HepG2 (cell line): ENCODE data around the gene TBC1D5. TPM values are rescaled to one million over a fixed set of nuclear protein-coding genes. Genes with fewer than 3 reads are reported as not detected.

Source experiments
- ATAC-seq: fragments of 200-7000 bp; cut with Tn5 transposase; 3 replicates; pipeline ENCODE4 v1.9.1; 2020; ENCODE audit warnings: mild to moderate bottlenecking, moderate library complexity
- BruUV-seq: library from RNA; stranded (reverse); fragments of 400-500 nt; replicated peaks from 2 replicates; lab custom pipeline; 2021; lab: Mats Ljungman, UMichigan
- CTCF ChIA-PET: fragments of 300-600 bp; formaldehyde crosslinking; extraction: SDS; loops from one replicate; lab custom pipeline; 2021; ENCODE audit warnings: low total read pairs, inconsistent platforms, low intra/inter-chr PET ratio; lab: Yijun Ruan, JAX
- POLR2A ChIA-PET: fragments of 350-600 bp; sonication (Branson Sonifier 250); formaldehyde crosslinking; loops from one replicate; lab custom pipeline; 2020; ENCODE audit warnings: antibody characterized with exemption, inconsistent platforms; lab: Yijun Ruan, JAX
- DNase-seq: peaks from one replicate; pipeline ENCODE4 v3.0.0-alpha.2; 2015; ENCODE audit warnings: low spot score
- FAIRE-seq: peaks from 3 replicates; lab custom pipeline; 2011; peaks lifted over from hg19 to GRCh38; lab: Jason Lieb, UNC
- H2AFZ ChIP-seq: one replicate; pipeline ENCODE4 v1.6.1; 2011; ENCODE audit warnings: low read length, inconsistent platforms
- H3K27ac ChIP-seq: fragments of 300-600 bp; 3 replicates; pipeline ENCODE4 v1.8.0; 2011; ENCODE audit warnings: mixed run types, mild to moderate bottlenecking, mixed read lengths, low read length, inconsistent platforms; ENCODE audit not compliant: insufficient read depth; ENCODE audit errors: extremely low read length
- H3K27me3 ChIP-seq, 2 experiments: fragments of 200-600 bp in 1 of 2; 2 replicates in 1 of 2; 3 replicates in 1 of 2; pipeline versions ENCODE4 v1.6.0 to v1.8.0; 2011; ENCODE audit warnings: low read length in 2 of 2, mild to moderate bottlenecking in 2 of 2, moderate library complexity in 2 of 2, inconsistent platforms in 1 of 2; ENCODE audit not compliant: insufficient read depth in 2 of 2, control insufficient read depth in 1 of 2
- H3K36me3 ChIP-seq, 2 experiments: fragments of 200-600 bp in 1 of 2; replicated peaks in 1 of 2; 2 replicates in 1 of 2; 3 replicates in 1 of 2; pipeline versions ENCODE4 v1.5.1 to v1.8.0; 2011; ENCODE audit warnings: low read length in 2 of 2, inconsistent platforms in 1 of 2; ENCODE audit not compliant: insufficient read depth in 2 of 2, control insufficient read depth in 1 of 2
- H3K4me1 ChIP-seq: 2 replicates; pipeline ENCODE4 v1.5.1; 2012; ENCODE audit warnings: low read length, inconsistent platforms; ENCODE audit not compliant: insufficient read depth
- H3K4me2 ChIP-seq: 2 replicates; pipeline ENCODE4 v1.6.0; 2011; ENCODE audit warnings: low read depth, low read length, inconsistent platforms
- H3K4me3 ChIP-seq, 3 experiments: fragments of 200-600 bp in 1 of 3; sonication (generic), shearing (Covaris generic) in 1 of 3; replicated peaks in 1 of 3; 2 replicates each; pipeline ENCODE4 v1.5.1; 2011 to 2016; ENCODE audit warnings: low read length in 3 of 3, inconsistent platforms in 2 of 3, low read depth in 2 of 3, mild to moderate bottlenecking in 2 of 3, control low read depth in 1 of 3, mixed read lengths in 1 of 3; ENCODE audit not compliant: insufficient read depth in 1 of 3
- H3K79me2 ChIP-seq: one replicate; pipeline ENCODE4 v1.6.1; 2011; ENCODE audit warnings: low read length, inconsistent platforms; ENCODE audit not compliant: insufficient read depth
- H3K9ac ChIP-seq: 2 replicates; pipeline ENCODE4 v1.6.0; 2011; ENCODE audit warnings: mild to moderate bottlenecking, low read depth, low read length, inconsistent platforms; ENCODE audit not compliant: insufficient read depth
- H3K9me3 ChIP-seq: 2 replicates; pipeline ENCODE4 v1.5.1; 2012; ENCODE audit warnings: mild to moderate bottlenecking, low read length
- H4K20me1 ChIP-seq: 2 replicates; pipeline ENCODE4 v1.6.0; 2011; ENCODE audit warnings: inconsistent platforms, mild to moderate bottlenecking, low read length, moderate library complexity; ENCODE audit not compliant: insufficient read depth
- BRD4 ChIP-seq: sonication (generic); formaldehyde crosslinking; IDR thresholded peaks from 2 replicates; pipeline ENCODE4 v1.4.0; 2020; ENCODE audit warnings: missing genetic modification reagents
- CEBPG ChIP-seq: IDR thresholded peaks from 2 replicates; pipeline ENCODE4 v1.6.1; 2016
- ELK4 ChIP-seq: sonication (generic); formaldehyde crosslinking; IDR thresholded peaks from 2 replicates; pipeline ENCODE4 v1.9.0; 2021; ENCODE audit warnings: missing genetic modification reagents, borderline replicate concordance
- KAT8 ChIP-seq: IDR thresholded peaks from 2 replicates; pipeline ENCODE4 v1.6.1; 2016; ENCODE audit warnings: missing genetic modification reagents, missing compliant biosample characterization
- NCOR1 ChIP-seq: fragments of 200-600 bp; sonication (generic); IDR thresholded peaks from 2 replicates; pipeline ENCODE4 v1.7.0; 2017; ENCODE audit warnings: antibody characterized with exemption, low read length, borderline replicate concordance
- PAXIP1 ChIP-seq: sonication (generic); formaldehyde crosslinking; conservative IDR thresholded peaks from 2 replicates; pipeline ENCODE4 v1.4.0; 2020; ENCODE audit warnings: mild to moderate bottlenecking, missing genetic modification reagents, moderate library complexity
- PBX2 ChIP-seq: IDR thresholded peaks from 2 replicates; pipeline ENCODE4 v1.6.1; 2016; ENCODE audit warnings: control low read depth
- POGZ ChIP-seq: sonication (generic); formaldehyde crosslinking; IDR thresholded peaks from 2 replicates; pipeline ENCODE4 v1.4.0; 2020; ENCODE audit warnings: mild to moderate bottlenecking, missing genetic modification reagents
- ZBTB1 ChIP-seq: sonication (generic); formaldehyde crosslinking; IDR thresholded peaks from 2 replicates; pipeline ENCODE4 v1.4.0; 2020; ENCODE audit warnings: missing genetic modification reagents, borderline replicate concordance
- ZBTB7B ChIP-seq: sonication (generic); formaldehyde crosslinking; IDR thresholded peaks from 2 replicates; pipeline ENCODE4 v1.4.0; 2020; ENCODE audit warnings: missing genetic modification reagents
- ZFP36L1 ChIP-seq: sonication (generic); formaldehyde crosslinking; IDR thresholded peaks from 2 replicates; pipeline ENCODE4 v1.8.0; 2022; ENCODE audit warnings: mild to moderate bottlenecking, missing genetic modification reagents, moderate library complexity
- ZNF121 ChIP-seq: sonication (generic); formaldehyde crosslinking; IDR thresholded peaks from 2 replicates; pipeline ENCODE4 v1.5.0; 2020; ENCODE audit warnings: mild to moderate bottlenecking, missing genetic modification reagents
- ZNF431 ChIP-seq: sonication (generic); formaldehyde crosslinking; IDR thresholded peaks from 2 replicates; pipeline ENCODE4 v1.9.0; 2022; ENCODE audit warnings: missing genetic modification reagents, low read depth, mild to moderate bottlenecking, borderline replicate concordance
- ZNF562 ChIP-seq: sonication (generic); formaldehyde crosslinking; IDR thresholded peaks from 2 replicates; pipeline ENCODE4 v1.8.0; 2022; ENCODE audit warnings: missing genetic modification reagents, borderline replicate concordance
- WGBS: methylation state at CpG from one replicate; pipeline ENCODE4 v1.1.6; 2017; ENCODE audit warnings: low lambda C conversion rate; 5-methylcytosine and 5-hydroxymethylcytosine counted together
- in situ Hi-C: cut with HindIII; loops from 2 replicates; pipeline ENCODE4 v1.10.0; 2017; ENCODE audit warnings: low pct_unique_long_range_greater_than_20kb; ENCODE audit not compliant: extremely low pct_ligation_motif_present
- intact Hi-C: fragments of 100-400 bp; cut with micrococcal nuclease; formaldehyde crosslinking; loops from one replicate; pipeline ENCODE4 v1.10.0; 2022; ENCODE audit not compliant: unreplicated experiment
- polyA plus RNA-seq, 8 experiments: library from polyadenylated mRNA; depleted of rRNA in 3 of 8; stranded (reverse) in 7 of 8; unstranded in 1 of 8; fragments of >200 nt; fragmentation: Illumina TruSeq in 4 of 8; extraction: Trizol in 4 of 8; gene quantifications; 2 replicates each; pipeline versions ENCODE4 v1.2.1 to v1.2.3, GENCODE V29; 2011 to 2016; ENCODE audit warnings: low read depth in 4 of 8, missing spikeins in 1 of 8, mixed read lengths in 1 of 8; ENCODE audit not compliant: insufficient read depth in 1 of 8
- total RNA-seq, 5 experiments: library from RNA; depleted of rRNA; stranded (reverse); fragments of >200 nt; fragmentation: Illumina TruSeq; extraction: Trizol; gene quantifications; 2 replicates each; pipeline ENCODE4 v1.2.3, GENCODE V29; 2016; ENCODE audit warnings: low read depth in 1 of 5

Gene TBC1D5
- total and polyA plus RNA-seq, 2 of the 13 experiments (the other 11 are each of a cell fraction or from before 2014, with no cell fraction given) = 19.2 to 33.3 TPM

GRCh38 chr3:17583530-17583929 lies 158.9 kb downstream of the TBC1D5 start:
- Histone ChIP-seq H3K27ac (no peak overlapping the region), H3K36me3 (no peaks in the 10 kb centered on the region), H3K79me2 (no peaks in the 10 kb centered on the region), H3K9me3 (no peaks in the 10 kb centered on the region), H3K27me3 (no peaks in the 10 kb centered on the region), H3K4me3 (no peak overlapping the region), H3K4me1 (no peaks in the 10 kb centered on the region), H3K4me2 (no peak overlapping the region), H3K9ac (no peak overlapping the region), H2AFZ (no peak overlapping the region), H4K20me1 (no peaks in the 10 kb centered on the region)
- WGBS = 94% methylated on average over 8 of the region's 8 CpGs
- POLR2A ChIA-PET = no interaction called here
- FAIRE-seq = no peak
- CTCF ChIA-PET = no interaction called here
- intact Hi-C loops = no loop called here
- ATAC-seq = no peak
- BruUV-seq = no TSS peak
- TF ChIP-seq CEBPG (CRISPR knock-in tag) = 0 out of 2 replicates have a peak, but pooled peaks have one; percentile 14
- no peak for TF ChIP-seq PAXIP1 (CRISPR knock-in tag)
- TF ChIP-seq BRD4 = no peak
- in situ Hi-C loops = no loop called here
- DNase-seq = no peak

- no peak overlapping the region for H3K4me3 ChIP-seq
- H3K27me3 ChIP-seq = no peaks in the 10 kb centered on the region
- DNase-seq (no peak), ATAC-seq (no peak), FAIRE-seq (no peak)
- BruUV-seq = no TSS peak
- H3K4me1 ChIP-seq = no peaks in the 10 kb centered on the region
- no peaks in the 10 kb centered on the region for H3K9me3 ChIP-seq
- H2AFZ ChIP-seq = no peak overlapping the region
- H3K79me2 ChIP-seq = no peaks in the 10 kb centered on the region
- no peak overlapping the region for H3K27ac ChIP-seq
- no peak overlapping the region for H3K4me2 ChIP-seq
- H3K36me3 ChIP-seq = no peaks in the 10 kb centered on the region
- intact Hi-C loops = no loop called here
- CTCF ChIA-PET = no interaction called here
- POLR2A ChIA-PET = no interaction called here
- WGBS = 95% methylated on average over 4 of the region's 4 CpGs
- in situ Hi-C loops = no loop called here
- no peaks in the 10 kb centered on the region for H4K20me1 ChIP-seq
- H3K9ac ChIP-seq = no peak overlapping the region
- TF ChIP-seq ZBTB7B (CRISPR knock-in tag) (no peak), POGZ (CRISPR knock-in tag) (no peak), PBX2 (no peak), ZNF562 (no peak), ZNF431 (CRISPR knock-in tag) (no peak), ELK4 (CRISPR knock-in tag) (no peak), ZFP36L1 (CRISPR knock-in tag) (no peak), ZBTB1 (CRISPR knock-in tag) (no peak), ZNF121 (CRISPR knock-in tag) (no peak), NCOR1 (no peak), KAT8 (no peak)
Measured at GRCh38 chr3:17581421-17582080, 160.9 kb downstream of the TBC1D5 start.
